DND-41 (cell line): ENCODE data around the gene OTOP3.
"Not testable (repeated sequence)": the region's sequence is repeated elsewhere in the genome, so short reads cannot be mapped to it uniquely, and the experiment has no call there.

Source experiments
- ATAC-seq: fragments of 200-7000 bp; cut with Tn5 transposase; 3 replicates; pipeline ENCODE4 v1.9.1; 2021; ENCODE audit warnings: low read depth; ENCODE audit not compliant: insufficient read depth
- DNase-seq: peaks from one replicate; pipeline ENCODE4 v3.0.0-alpha.2; 2020
- H2AFZ ChIP-seq: 2 replicates; pipeline ENCODE4 v1.6.0; 2012; ENCODE audit warnings: low read depth, low read length
- H3K27ac ChIP-seq: 2 replicates; pipeline ENCODE4 v1.5.1; 2012; ENCODE audit warnings: low read length, inconsistent platforms
- H3K27me3 ChIP-seq: fragments of 200-600 bp; sonication (generic); 2 replicates; pipeline ENCODE4 v1.6.0; 2012; ENCODE audit warnings: low read length, mild to moderate bottlenecking, inconsistent platforms; ENCODE audit not compliant: insufficient read depth, poor library complexity
- H3K36me3 ChIP-seq: 2 replicates; pipeline ENCODE4 v1.5.1; 2012; ENCODE audit warnings: low read length, inconsistent platforms; ENCODE audit not compliant: insufficient read depth
- H3K4me1 ChIP-seq: 2 replicates; pipeline ENCODE4 v1.5.1; 2012; ENCODE audit warnings: mild to moderate bottlenecking, low read length; ENCODE audit not compliant: insufficient read depth
- H3K4me2 ChIP-seq: 2 replicates; pipeline ENCODE4 v1.6.0; 2012; ENCODE audit warnings: mild to moderate bottlenecking, moderate library complexity, low read length, inconsistent platforms; ENCODE audit not compliant: insufficient read depth
- H3K4me3 ChIP-seq, 2 experiments: fragments of 200-600 bp in 1 of 2; shearing (Covaris generic) in 1 of 2; 2 replicates each; pipeline ENCODE4 v1.5.1; 2012 to 2016; ENCODE audit warnings: inconsistent platforms in 2 of 2, low read length in 2 of 2, mild to moderate bottlenecking in 2 of 2, low read depth in 1 of 2, moderate library complexity in 1 of 2
- H3K79me2 ChIP-seq: 2 replicates; pipeline ENCODE4 v1.6.0; 2012; ENCODE audit warnings: low read length, inconsistent platforms; ENCODE audit not compliant: insufficient read depth
- H3K9ac ChIP-seq: 2 replicates; pipeline ENCODE4 v1.6.0; 2012; ENCODE audit warnings: low read depth, mild to moderate bottlenecking, inconsistent platforms, low read length, moderate library complexity
- H3K9me3 ChIP-seq: 2 replicates; pipeline ENCODE4 v1.5.1; 2012; ENCODE audit warnings: low read length, moderate library complexity, mild to moderate bottlenecking, inconsistent platforms; ENCODE audit not compliant: insufficient read depth, severe bottlenecking
- H4K20me1 ChIP-seq: 2 replicates; pipeline ENCODE4 v1.6.0; 2012; ENCODE audit warnings: low read length; ENCODE audit not compliant: insufficient read depth
- CTCF ChIP-seq: IDR thresholded peaks from 2 replicates; pipeline ENCODE4 v1.5.1; 2012; ENCODE audit warnings: borderline replicate concordance, low read length, moderate library complexity, mild to moderate bottlenecking; ENCODE audit not compliant: poor library complexity, severe bottlenecking; ENCODE audit errors: extremely low read depth
- EZH2 ChIP-seq: IDR thresholded peaks from 3 replicates; pipeline ENCODE4 v1.6.1; 2012; ENCODE audit warnings: borderline replicate concordance, low read depth, mild to moderate bottlenecking, moderate library complexity, low read length, inconsistent platforms; ENCODE audit not compliant: severe bottlenecking

OTOP3 gene

GRCh38 chr17:74907012-74907411 is 28.7 kb upstream of the OTOP3 start:
- H3K36me3 ChIP-seq = no peaks in the 10 kb centered on the region
- no peaks in the 10 kb centered on the region for H3K79me2 ChIP-seq
- TF ChIP-seq CTCF (no peak), EZH2 (no peak)
- no peak overlapping the region for H2AFZ ChIP-seq
- ATAC-seq = no peak
- H3K4me2 ChIP-seq = no peak overlapping the region
- H3K9ac ChIP-seq = no peak overlapping the region
- no peaks in the 10 kb centered on the region for H3K27me3 ChIP-seq
- H3K9me3 ChIP-seq = no peaks in the 10 kb centered on the region
- no peak overlapping the region for H3K27ac ChIP-seq
- H4K20me1 ChIP-seq = no peaks in the 10 kb centered on the region
- no peak overlapping the region for H3K4me3 ChIP-seq
- DNase-seq = no peak
- no peaks in the 10 kb centered on the region for H3K4me1 ChIP-seq

- H2AFZ ChIP-seq, H3K4me3 ChIP-seq, H3K36me3 ChIP-seq, H4K20me1 ChIP-seq, H3K27ac ChIP-seq, H3K27me3 ChIP-seq, H3K4me1 ChIP-seq, ATAC-seq, DNase-seq, H3K9me3 ChIP-seq, H3K4me2 ChIP-seq, H3K9ac ChIP-seq, H3K79me2 ChIP-seq: not testable (repeated sequence)
Measured at GRCh38 chr17:74909097-74909496, 26.6 kb upstream of the OTOP3 start.

GRCh38 chr17:74911423-74911822 is 24.3 kb upstream of the OTOP3 start:
- ATAC-seq, H3K27me3 ChIP-seq: not testable (repeated sequence)

GRCh38 chr17:74916136-74916850 is 19.4 kb upstream of the OTOP3 start:
- Histone ChIP-seq H3K27me3 (no peaks in the 10 kb centered on the region), H4K20me1 (0 out of 2 replicates have a peak, but pooled peaks cover 2% of the 10 kb centered on the region)

More at GRCh38 chr17:74911423-74911822, 24.3 kb upstream of the OTOP3 start:
- H3K36me3 ChIP-seq, H3K9ac ChIP-seq, DNase-seq, H3K4me2 ChIP-seq, H3K9me3 ChIP-seq, H3K79me2 ChIP-seq, H3K4me1 ChIP-seq, H3K4me3 ChIP-seq, H4K20me1 ChIP-seq, H3K27ac ChIP-seq, H2AFZ ChIP-seq: not testable (repeated sequence)

More at GRCh38 chr17:74916136-74916850, 19.4 kb upstream of the OTOP3 start:
- Histone ChIP-seq H2AFZ (no peak overlapping the region), H3K4me2 (no peak overlapping the region), H3K9ac (no peak overlapping the region), H3K9me3 (no peaks in the 10 kb centered on the region), H3K36me3 (no peaks in the 10 kb centered on the region), H3K4me1 (no peaks in the 10 kb centered on the region), H3K79me2 (no peaks in the 10 kb centered on the region), H3K4me3 (no peak overlapping the region), H3K27ac (no peak overlapping the region)
- TF ChIP-seq CTCF (no peak), EZH2 (no peak)
- DNase-seq (no peak), ATAC-seq (no peak)
